Smooth muscle cell of the brain vasculature (primary cell): ENCODE data around the gene KATNB1.
"Not testable (repeated sequence)": the region's sequence is repeated elsewhere in the genome, so short reads cannot be mapped to it uniquely, and the experiment has no call there.

Experiments
- DNase-seq: peaks from one replicate; pipeline ENCODE4 v3.0.0-alpha.2; 2012; ENCODE audit warnings: low read depth, low spot score

KATNB1 gene

DNA sequence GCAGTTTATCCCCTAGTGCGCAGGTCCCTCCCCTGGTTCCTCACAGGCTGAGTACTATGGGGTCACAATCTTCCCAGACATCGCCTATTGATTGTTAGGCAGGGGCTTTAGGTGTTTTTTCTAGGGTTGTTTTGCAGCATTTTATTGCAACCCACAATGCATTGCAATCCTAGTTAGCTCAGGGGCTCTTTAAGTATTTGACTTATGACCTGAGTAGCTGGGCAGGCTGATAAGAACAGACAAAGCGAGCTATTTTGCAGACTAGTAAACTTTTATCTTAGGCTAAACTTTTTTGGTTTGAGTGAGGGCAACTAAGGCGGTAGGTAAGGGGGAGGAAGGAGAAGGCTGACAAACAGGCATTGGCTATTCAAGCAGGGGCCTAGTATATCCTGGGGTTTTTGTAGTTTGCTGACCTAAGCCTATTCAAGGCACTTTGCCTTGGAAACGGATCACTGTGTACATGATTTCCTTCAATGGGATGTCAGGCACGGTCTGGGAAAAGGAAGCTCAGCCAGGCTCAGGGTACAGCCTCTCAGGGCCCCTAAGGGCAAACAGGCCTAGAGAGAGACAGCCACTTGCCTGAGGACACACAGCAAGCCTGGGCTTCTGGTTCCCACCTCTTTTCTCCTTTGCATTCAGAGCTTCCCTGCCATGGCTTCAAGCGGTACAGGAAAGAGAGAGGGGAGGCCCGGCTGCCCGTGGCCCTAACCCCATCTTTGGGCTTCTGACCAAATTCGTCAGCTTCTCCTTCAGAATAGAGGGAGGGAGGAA is 34.6 kb upstream of the KATNB1 start:
- no peak for DNase-seq

DNA sequence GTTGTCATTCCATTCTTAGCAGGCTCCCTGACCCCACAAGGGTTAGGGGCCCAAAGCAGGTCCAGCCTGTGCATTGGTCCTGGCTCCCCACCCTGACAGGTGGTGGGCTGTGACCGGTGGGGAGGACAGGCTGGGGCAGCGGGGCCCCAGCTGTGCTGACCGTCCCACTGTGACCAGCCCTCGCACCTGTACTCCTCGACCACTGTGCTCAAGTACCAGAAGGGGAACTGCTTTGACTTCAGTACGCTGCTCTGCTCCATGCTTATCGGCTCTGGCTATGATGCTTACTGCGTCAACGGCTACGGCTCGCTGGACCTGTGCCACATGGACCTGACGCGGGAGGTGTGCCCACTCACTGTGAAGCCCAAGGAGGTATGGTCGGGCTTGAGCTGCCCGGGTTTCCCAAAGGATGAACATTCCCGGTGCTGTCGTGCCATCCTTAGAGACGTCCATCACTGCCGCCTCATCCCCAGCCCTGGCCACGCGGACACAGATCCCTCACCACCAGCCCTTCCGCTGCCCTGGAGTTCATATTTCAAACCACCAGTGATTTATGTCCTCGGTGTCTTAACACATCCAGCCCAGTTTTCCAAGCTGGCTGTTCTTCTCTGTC is 33.7 kb upstream of the KATNB1 start:
- no peak for DNase-seq

DNA sequence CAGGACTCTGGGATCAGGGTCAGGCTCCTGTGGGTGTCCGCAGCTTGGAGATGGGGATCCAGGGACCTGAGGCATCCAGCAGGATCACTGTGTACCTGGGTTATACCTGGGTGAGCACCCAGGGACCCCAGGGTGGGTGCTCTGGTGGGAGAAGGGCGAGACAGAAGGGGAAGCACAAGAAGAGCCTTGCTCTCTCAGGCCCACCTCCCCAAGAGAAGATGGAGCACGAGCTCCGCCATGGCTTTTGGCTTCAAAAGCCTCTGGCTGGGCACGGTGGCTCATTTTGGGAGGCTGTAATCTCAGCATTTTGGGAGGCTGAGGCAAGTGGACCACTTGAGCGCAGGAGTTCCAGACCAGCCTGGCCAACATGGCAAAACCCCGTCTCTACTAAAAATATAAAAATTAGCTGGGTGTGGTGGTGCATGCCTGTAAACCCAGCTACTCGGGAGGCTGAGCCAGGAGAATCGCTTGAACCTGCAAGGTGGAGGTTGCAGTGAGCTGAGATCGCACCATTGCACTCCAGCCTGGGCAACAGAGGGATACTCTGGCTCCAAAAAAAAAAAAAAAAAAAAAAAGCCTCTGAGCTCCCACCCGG is 32.1 kb upstream of the KATNB1 start:
- no peak for DNase-seq

DNA sequence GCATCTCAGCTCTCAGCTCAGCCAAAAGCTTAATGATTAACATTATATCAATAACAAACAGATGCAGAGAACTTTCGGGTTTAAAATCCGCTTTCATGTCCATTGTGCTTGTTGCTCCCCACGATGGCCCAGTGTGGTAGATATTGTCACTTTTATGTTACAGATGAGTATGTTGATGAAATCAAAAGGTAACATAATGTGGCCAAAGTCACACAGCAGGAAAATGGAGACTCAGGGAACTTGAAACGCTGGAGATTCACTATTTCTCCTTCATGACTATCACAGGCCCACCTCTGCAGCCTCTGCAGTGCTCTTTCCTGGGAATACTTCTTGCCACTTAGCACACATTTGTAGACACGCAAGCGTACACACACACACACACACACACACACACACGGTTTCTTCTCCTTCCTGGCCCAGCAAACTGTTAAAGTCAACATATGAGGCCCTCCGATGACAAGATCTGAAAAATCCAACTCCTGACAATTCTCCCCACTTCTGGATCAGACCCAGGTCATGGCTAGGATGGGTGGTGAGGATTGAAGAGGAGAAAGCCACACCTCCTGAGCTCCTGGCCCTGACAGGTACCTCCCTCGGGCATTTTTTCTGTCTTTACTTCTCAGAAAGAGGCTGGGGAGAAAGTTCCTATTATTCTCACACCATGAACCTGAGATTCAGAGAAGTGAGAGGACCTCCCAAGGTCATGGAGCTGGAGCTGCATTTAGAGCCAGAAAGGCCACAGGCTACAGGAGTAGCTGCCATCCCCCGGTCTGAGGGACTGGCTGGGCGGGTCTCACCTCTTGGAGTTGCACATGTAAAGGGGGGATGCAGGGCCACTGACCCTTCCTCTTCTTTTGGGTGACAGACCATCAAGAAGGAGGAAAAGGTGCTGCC is 31.3 kb upstream of the KATNB1 start:
- DNase-seq: no peak

DNA sequence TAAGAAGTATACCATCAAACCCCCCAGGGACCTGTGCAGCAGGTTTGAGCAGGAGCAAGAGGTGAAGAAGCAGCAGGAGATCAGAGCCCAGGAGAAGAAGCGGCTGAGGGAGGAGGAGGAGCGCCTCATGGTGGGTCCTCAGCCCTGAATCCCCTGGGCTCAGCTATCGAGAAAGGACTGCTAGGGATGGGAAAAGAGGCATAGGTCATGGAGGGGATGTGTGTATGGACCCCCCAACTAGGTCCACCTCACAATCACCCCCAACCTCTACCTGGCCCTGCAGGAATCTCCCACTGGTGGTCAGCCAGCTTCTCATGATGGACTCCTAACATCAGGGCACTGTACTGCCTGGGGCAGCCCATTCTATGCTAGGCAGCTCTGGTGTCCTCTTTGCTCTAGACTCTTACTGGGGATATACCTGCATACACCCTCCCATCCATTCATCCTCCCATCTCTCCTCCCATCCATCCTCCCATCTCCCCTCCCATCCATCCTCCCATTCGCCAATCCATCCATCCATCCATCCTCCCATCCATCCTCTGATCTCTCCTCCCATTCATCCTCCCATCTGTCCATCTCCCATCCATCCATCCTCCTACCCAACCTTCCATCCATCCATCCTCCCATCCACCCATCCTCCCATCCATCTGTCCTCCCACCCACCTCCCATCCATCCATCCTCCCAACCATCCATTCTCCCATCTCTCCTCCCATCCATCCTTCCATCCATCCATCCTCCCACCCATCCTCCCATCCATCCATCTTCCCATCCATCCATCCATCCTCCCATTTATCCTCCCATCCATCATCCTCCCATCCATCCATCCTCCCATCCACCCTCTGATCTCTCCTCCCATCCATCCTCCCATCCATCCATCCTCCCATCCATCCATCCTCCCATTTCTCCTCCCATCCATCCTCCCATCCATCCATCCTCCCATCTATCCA is 30.4 kb upstream of the KATNB1 start:
- DNase-seq: no peak

DNA sequence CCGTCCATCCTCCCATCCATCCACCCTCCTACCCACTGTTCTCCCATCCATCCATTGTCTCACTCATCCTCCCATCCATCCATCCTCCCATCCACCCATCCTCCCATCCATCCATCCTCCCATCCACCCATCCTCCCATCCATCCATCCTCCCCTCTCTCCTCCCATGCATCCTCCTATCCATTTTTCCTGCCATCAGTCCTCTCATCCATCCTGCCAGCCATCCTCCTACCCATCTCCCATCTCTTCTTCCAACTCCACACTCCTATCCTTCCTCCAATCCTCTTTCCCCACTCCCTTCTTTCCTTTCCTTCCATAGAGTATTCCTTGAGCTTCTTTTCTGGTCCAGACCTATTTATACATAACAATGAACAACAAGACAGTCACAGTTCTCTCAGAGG is 28.9 kb upstream of the KATNB1 start:
- no peak for DNase-seq

DNA sequence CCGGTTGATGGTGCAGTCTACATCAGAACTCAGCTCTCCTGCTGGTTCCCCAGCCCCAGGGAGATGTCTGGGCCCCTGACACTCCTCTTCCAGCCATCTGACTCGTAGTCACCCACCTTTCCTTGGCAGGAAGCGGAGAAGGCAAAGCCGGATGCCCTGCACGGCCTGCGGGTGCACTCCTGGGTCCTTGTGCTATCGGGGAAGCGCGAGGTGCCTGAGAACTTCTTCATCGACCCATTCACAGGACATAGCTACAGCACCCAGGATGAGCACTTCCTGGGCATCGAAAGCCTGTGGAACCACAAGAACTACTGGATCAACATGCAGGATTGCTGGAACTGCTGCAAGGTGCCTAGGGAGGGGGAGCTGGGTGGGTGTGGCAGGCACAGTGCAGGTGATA is 28.2 kb upstream of the KATNB1 start:
- no peak for DNase-seq

DNA sequence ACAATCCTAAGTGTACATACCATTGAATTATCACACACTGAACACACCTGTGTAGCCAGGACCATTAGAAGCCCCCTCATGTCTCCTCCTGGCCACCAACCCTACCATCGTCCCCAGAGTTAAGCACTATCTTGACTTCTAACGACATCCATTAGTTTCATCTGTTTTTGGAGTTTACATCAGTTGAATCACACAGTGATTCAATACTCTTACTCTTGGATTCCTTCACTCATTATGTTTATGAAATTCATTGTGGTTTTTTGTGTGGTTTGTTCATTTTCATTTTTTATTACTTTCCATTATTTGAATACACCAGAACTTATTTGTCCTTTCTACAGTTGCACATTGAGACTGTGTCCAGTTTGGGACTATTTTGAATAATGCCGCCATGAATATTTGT is 27.4 kb upstream of the KATNB1 start:
- no peak for DNase-seq

DNA sequence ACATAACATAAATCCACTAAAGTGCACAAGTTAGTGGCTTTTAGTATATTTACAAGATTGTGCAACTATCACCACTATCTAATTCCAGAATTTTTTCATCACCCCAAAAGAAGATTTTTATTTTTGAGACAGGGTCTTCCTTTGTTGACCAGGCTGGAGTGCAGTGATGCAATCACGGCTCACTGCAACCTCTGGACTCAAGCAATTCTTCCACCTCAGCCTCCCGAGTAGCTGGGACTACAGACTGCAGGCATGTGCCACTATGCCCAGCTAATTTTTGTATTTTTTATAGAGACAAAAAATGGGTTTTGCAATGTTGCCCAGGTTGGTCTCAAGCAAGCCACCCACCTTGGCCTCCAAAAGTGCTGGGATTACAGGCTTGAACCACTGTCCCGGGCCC is 25.9 kb upstream of the KATNB1 start:
- DNase-seq: no peak

DNA sequence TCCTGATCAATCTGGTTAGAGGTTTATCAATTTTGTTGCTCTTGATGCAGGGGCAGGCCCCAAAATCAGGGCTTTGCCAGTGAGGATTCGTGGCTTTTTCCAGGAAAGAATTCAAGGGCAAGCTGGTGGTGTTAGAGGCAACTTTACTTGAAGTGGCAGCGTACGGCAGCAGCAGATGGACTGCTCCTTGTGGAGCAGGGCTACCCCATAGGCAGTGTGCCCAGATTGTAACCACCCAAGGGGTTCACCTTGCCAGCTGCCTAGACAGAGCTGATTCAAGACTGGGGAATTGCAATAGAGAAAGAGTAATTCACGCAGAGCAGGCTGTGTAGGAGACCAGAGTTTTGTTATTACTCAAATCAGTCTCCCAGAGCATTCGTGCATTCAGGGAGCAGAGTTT is 24.2 kb upstream of the KATNB1 start:
- DNase-seq: no peak

DNA sequence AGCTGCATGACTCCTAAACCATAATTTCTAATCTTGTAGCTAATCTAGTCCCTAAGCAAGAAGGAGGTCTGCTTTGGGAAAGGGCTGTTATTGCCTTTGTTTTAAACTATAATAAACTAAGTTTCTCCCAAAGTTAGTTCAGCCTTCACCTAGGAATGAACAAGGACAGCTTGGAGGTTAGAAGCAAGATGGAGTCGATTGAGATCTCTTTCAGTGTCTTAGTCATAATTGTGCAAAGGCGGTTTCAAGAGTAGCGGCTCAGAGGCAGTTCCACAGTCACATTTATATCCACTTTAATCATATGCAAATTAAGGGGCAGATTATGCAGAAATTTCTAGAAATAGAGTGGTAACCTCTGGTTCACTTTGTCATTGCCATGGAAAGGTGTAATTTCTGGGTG is 23.6 kb upstream of the KATNB1 start:
- DNase-seq: no peak

DNA sequence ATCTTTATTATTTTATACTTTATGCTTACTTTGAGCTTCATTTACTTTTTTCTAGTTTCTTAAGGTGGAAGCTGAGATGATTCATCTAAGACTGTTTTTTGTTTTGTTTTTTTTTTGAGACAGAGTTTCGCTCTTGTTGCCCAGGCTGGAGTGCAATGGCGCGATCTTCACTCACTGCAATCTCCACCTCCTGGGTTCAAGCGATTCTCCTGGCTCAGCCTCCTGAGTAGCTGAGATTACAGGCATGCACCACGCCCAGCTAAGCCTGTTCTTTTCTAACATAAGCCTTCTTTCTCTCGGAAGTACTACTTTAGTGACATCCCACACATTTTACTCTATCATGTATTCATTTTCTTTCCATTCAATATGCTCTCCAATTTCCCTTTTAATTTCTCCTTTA is 23.0 kb upstream of the KATNB1 start:
- not testable (repeated sequence) for DNase-seq

DNA sequence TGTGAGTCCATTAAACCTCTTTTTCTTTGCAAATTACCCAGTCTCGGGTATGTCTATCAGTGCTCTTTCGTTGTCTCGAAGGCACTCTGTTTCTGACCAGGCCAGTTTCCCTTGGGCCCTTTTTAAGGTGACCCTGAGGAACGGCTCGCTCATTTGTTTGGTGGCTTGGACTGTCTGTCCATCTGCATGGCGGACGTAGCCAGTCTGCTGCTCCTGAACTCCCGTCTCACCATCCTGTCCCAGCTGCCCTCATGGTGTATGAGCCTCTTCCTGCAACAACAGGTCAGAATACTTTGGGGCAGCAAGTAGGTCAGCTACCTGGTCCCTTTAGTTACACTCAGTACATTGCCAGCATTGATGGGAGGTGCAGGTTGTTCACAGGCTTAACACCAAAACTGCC is 22.0 kb upstream of the KATNB1 start:
- no peak for DNase-seq

DNA sequence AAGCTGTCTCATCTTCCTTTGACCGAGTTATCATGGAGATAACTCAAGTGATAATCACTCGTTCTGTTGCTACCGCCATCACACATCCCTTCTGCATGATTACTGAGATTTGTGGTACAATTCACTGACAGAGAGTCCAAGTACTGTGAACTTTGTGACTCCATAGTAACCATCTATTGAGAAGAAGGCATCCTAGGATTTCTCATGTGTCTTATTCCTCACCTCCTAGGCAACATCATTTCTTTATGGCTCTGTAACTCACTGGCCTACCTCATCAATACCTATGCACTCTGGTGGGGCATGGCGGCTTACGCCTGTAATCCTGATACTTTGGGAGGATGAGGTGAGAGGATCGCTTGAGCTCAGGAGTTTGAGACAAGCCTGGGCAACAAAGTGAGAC is 21.5 kb upstream of the KATNB1 start:
- DNase-seq: no peak

DNA sequence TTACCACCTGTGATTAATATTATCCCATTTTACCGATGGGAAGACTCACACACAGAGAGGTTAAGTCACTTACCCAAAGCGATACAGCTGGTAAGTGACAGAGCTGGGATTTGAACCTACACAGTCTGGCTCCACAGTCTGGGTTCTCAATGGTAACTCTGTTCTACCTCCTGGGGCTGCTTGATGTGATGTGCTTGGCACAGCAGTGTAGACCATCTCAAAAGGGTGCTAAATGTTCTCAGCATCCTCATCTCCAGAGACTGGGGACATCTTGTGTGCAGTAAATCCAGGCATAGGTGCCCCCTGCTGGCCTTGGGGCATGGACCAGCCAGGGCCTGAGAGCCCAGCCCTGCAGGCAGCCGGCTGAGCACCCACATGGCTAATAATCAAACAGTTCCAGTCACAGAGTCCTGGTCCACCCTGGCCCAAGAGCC is 15.4 kb upstream of the KATNB1 start:
- no peak for DNase-seq

DNA sequence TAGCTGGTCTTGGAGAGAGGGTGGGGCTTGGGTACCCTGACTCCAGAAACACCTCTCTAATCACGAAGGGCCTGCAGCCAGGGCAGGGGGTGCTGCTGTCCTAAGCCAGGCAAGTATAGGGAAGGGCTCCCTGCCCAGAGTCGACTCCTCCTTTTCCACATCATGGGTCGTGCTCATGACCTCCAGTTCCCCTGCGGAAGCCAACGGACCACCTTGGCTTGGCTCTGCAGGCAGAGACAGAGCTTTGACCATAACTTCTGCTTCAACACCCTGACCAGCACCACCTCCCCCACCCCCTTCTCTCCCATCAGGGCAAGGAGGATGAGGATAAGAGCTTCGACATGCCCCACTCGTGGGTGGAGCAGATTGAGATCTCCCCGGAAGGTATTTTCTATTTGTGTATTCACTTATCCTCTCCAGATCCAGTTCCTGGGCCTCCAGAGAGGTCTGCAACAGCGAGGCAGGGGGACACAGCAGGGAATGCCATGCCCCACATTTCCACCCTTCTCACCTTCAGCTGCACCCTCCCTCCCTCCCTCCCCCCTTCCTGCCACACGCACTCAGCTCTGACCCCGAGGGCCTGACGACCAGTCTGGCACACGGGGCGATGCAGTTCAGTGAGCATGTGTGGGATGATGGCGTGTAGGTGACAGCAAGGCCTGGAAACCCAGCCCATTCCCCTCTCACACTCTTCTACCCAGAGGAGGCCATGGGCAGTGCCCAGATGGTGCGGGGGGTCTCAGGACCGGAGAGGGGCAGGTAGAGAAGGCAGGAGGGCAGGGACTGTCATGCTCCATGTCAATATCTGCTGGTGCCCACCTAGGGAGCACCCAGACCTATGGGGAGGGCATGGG is 14.0 kb upstream of the KATNB1 start:
- DNase-seq: no peak

DNA sequence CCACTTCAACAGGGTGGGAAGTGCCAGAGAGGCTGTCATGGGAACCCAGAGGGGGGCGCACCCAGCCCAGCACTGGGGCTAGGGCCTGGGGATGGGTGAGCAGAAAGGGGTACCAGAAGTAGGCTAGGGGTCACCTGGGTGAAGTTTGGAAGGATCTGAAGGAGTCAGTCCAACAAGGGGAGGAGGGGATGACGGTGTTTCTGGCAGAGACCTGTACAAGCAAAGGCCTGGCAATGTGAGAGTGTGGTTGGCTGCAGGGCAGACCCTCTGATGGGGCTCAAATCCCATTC is 13.4 kb upstream of the KATNB1 start:
- DNase-seq: no peak

DNA sequence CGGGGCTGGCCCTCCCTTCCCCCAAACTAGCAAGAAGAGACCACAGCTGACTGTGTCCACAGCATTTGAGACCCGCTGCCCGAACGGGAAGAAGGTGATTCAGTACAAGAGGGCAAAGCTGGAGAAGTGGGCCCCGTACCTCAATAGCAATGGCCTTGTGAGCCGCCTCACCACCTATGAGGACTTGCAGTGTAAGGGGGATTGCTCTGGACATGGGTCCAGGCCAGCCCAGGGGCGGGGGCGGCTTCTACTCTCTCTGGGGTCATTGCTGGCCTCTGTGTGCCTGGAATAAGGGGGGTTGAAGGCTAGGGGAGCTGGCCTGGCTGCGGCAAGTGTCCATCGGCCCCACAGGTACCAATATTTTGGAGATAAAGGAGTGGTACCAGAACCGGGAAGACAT is 12.9 kb upstream of the KATNB1 start:
- no peak for DNase-seq

DNA sequence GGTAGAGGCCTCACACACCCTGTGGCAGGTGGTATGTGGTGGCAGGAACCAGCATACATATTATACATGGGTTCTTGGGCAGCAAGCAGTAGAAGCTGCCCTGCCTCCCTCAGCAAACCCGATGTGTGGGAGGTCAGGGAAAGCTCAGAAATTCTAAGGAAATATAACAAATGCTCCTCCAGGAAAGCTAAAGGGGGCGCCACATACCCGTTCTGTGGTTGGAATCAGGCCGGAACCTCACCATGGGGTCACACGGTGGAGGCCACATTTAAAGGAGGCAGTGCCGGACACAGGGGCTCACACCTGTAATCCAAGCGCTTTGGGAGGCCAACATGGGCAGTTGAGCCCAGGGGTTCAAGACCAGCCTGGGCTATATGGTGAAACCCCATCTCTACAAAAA is 12.4 kb upstream of the KATNB1 start:
- DNase-seq: no peak

DNA sequence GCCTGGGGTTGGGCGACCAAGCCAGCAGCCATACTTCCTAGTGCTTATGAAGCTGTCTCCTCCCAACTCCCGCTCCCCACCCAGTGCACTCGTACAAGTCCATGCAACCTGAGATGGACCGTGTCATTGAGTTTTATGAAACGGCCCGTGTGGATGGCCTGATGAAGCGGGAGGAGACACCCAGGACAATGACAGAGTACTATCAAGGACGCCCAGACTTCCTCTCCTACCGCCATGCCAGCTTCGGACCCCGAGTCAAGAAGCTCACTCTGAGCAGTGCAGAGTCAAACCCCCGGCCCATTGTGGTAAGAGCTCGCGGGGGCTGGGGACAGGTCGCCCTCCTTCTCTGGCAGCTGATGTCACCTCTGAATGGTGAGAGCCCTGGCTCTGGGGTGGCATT is 11.0 kb upstream of the KATNB1 start:
- no peak for DNase-seq
